AG09319 (cell line): ENCODE data around the gene FRZB.

Source experiments
- DNase-seq: peaks from one replicate; pipeline ENCODE4 v3.0.0-alpha.2; 2010; ENCODE audit warnings: low read depth; ENCODE audit errors: extremely low read depth
- CTCF ChIP-seq: IDR thresholded peaks from 2 replicates; pipeline ENCODE4 v1.5.1; 2011; ENCODE audit warnings: low read depth, mild to moderate bottlenecking, inconsistent platforms, low read length, moderate library complexity

The FRZB gene

GRCh38 chr2:182868054-182868796, 1.8 kb upstream of the FRZB start:
- no peak for TF ChIP-seq CTCF
- DNase-seq: no peak

- DNase-seq: no peak
- TF ChIP-seq CTCF: no peak
Observed at GRCh38 chr2:182867426-182868053, 1.1 kb upstream of the FRZB start.

GRCh38 chr2:182866095-182866460, 359 bp downstream of the FRZB start:
- DNase-seq: no peak
- TF ChIP-seq CTCF: no peak

- no peak for TF ChIP-seq CTCF
- no peak for DNase-seq
Observed at GRCh38 chr2:182864949-182865570, 1.4 kb downstream of the FRZB start.

- TF ChIP-seq CTCF: no peak
- no peak for DNase-seq
Observed at GRCh38 chr2:182863642-182864041, 2.8 kb downstream of the FRZB start.

GRCh38 chr2:182862091-182862490, 4.3 kb downstream of the FRZB start:
- DNase-seq: no peak
- no peak for TF ChIP-seq CTCF

- TF ChIP-seq CTCF: no peak
- DNase-seq: no peak
Observed at GRCh38 chr2:182860858-182861257, 5.6 kb downstream of the FRZB start.
